Skeletal muscle tissue (tissue), 4 donors: ENCODE measurements around the gene ZNF365. TPM values are rescaled to one million over a fixed set of nuclear protein-coding genes. Genes with fewer than 3 reads are reported as not detected.
A peak's percentile ranks its signal among the peaks of the same experiment; 100 is the strongest.
"Not testable (repeated sequence)": the region's sequence is repeated elsewhere in the genome, so short reads cannot be mapped to it uniquely, and the experiment has no call there.

Experiments used
- H3K27ac ChIP-seq: one replicate; pipeline ENCODE4 v1.7.0; 2013; ENCODE audit warnings: mild to moderate bottlenecking, low read depth, low read length, inconsistent platforms
- H3K27me3 ChIP-seq, 3 donors: one replicate each; pipeline ENCODE4 v1.7.0; 2013; ENCODE audit warnings: low read length in 3 of 3; ENCODE audit not compliant: control insufficient read depth in 3 of 3, insufficient read depth in 3 of 3
- H3K36me3 ChIP-seq, 3 donors: one replicate each; pipeline ENCODE4 v1.7.0; 2013; ENCODE audit warnings: low read length in 3 of 3; ENCODE audit not compliant: control insufficient read depth in 3 of 3, insufficient read depth in 3 of 3
- H3K4me1 ChIP-seq, 3 donors: one replicate each; pipeline ENCODE4 v1.7.0; 2013; ENCODE audit warnings: low read length in 3 of 3, mild to moderate bottlenecking in 3 of 3; ENCODE audit not compliant: control insufficient read depth in 3 of 3, insufficient read depth in 3 of 3
- H3K4me3 ChIP-seq, 3 donors: one replicate each; pipeline ENCODE4 v1.7.0; 2013; ENCODE audit warnings: low read length in 3 of 3
- H3K9ac ChIP-seq, 3 donors: one replicate each; pipeline ENCODE4 v1.7.0; 2013; ENCODE audit warnings: low read length in 3 of 3, mild to moderate bottlenecking in 3 of 3, moderate library complexity in 2 of 3, low read depth in 1 of 3
- H3K9me3 ChIP-seq, 3 donors: one replicate each; pipeline ENCODE4 v1.7.0; 2013; ENCODE audit warnings: low read length in 3 of 3; ENCODE audit not compliant: control insufficient read depth in 3 of 3
- total RNA-seq: library from RNA; depleted of rRNA; stranded (reverse); fragments of >200 nt; gene quantifications from one replicate; pipeline ENCODE4 v1.2.3, GENCODE V29; 2014
- donor health status: Osteomylitis.

Gene ZNF365
- total RNA-seq, 1 donor from 2014 or later: under 0.01 TPM

DNA sequence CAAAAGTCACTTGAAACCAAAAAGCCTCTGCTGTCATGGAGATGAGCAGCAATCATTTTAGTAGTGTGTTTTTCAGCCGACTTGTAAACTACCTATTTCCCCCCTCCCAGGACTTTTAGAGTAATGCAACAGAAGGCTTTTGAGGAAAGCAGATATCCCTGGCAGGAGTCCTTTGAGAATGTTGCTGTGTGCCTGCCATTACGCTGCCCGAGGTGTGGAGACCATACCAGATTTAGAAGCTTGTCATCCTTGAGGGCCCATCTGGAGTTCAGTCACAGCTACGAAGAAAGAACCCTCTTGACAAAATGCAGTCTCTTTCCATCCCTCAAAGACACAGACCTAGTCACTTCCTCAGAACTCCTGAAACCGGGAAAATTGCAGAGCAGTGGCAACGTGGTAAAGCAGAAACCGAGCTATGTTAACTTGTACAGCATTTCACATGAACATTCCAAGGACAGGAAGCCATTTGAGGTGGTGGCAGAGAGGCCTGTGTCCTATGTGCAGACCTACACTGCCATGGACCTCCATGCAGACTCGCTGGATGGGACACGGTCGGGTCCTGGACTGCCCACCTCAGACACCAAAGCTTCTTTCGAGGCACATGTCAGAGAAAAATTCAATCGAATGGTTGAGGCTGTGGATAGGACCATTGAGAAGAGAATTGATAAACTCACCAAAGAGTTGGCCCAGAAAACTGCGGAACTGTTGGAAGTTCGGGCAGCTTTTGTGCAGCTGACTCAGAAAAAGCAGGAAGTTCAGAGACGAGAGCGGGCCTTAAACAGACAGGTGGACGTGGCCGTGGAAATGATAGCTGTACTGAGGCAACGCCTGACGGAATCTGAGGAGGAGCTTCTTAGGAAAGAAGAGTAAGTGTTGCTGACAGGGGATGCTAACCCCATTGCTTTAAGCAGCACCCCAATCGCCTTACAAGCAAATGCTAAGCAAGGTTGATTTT, 2.2 kb downstream of the ZNF365 start:
- Histone ChIP-seq H3K9me3 (no peaks in the 10 kb centered on the region), H3K27ac (no peak overlapping the region), H3K36me3 (no peaks in the 10 kb centered on the region), H3K4me3 (no peak overlapping the region), H3K27me3 (peaks cover 6 to 26% (median 20%) of the 10 kb centered on the region in 3 donors), H3K4me1 (peaks cover 0 to 6% (median 5%) of the 10 kb centered on the region in 3 donors), H3K9ac (no peak overlapping the region)

DNA sequence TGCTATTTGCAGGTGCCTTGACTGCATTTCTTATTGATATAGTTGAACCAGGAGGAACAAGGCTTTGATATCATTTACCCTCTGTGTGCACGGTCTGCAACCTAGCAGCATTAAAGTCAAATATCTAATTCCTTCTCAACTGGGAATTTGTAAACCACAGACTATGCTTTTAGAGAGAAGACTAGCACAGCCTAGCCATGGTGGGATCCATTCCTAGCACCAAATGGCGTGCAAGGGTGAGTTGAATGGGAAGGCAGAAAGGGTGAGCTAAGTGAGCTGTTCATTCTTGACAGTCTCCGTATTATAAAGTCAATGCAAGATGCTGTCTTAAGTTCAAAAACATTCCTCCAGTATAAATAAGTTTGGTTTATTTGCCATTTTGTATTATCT, 2.9 kb downstream of the ZNF365 start:
- peaks cover 0 to 6% (median 5%) of the 10 kb centered on the region in 3 donors for H3K4me1 ChIP-seq
- no peak overlapping the region for H3K27ac ChIP-seq
- H3K36me3 ChIP-seq: no peaks in the 10 kb centered on the region
- H3K9ac ChIP-seq: no peak overlapping the region
- no peaks in the 10 kb centered on the region for H3K9me3 ChIP-seq
- H3K27me3 ChIP-seq: peaks cover 6 to 26% (median 20%) of the 10 kb centered on the region in 3 donors
- H3K4me3 ChIP-seq: no peak overlapping the region

DNA sequence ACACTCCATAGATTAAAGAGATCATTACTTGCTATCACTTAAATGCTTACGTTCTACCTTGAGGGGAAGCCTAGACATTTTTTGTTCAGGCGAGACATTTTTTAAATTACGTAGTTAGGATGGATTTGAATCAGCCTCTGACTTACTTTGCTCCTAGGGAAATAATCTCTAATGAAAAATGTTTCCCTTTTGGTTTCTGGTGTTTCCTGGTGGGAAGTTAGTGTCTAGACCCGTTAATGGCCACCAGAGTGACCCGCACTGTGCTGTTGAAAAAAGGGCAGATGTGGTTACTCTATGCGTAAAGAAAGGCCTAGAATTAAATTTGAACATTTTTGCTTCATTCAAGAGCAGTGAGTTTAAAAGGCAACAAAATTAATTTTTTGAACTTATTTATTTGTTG, 3.8 kb downstream of the ZNF365 start:
- no peak overlapping the region for H3K9ac ChIP-seq
- peaks cover 0 to 6% (median 5%) of the 10 kb centered on the region in 3 donors for H3K4me1 ChIP-seq

DNA sequence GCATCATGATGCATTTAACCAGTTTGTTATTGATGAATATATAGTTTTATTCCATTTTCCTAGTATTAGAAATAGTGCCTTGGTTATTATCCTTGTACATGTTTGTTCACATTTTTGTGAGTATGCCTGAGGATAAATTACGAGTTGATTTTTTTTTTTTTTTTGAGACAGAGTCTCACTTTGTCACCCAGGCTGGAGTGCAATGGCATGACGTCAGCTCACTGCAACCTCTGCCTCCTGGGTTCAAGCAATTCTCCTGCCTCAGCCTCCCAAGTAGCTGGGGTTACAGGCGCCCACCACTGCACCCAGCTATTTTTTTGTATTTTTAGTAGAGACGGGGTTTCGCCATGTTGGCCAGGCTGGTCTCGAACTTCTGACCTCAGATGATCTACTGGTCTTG, 4.7 kb downstream of the ZNF365 start:
- not testable (repeated sequence) for H3K4me1 ChIP-seq, H3K9ac ChIP-seq, H3K36me3 ChIP-seq, H3K4me3 ChIP-seq, H3K27ac ChIP-seq, H3K9me3 ChIP-seq
- peaks cover 6 to 21% (median 18%) of the 10 kb centered on the region in 3 donors for H3K27me3 ChIP-seq

More for the DNA sequence above, 3.8 kb downstream of the ZNF365 start:
- Histone ChIP-seq H3K27ac (no peak overlapping the region), H3K4me3 (no peak overlapping the region), H3K9me3 (no peaks in the 10 kb centered on the region), H3K27me3 (peaks cover 6 to 26% (median 22%) of the 10 kb centered on the region in 3 donors), H3K36me3 (no peaks in the 10 kb centered on the region)

DNA sequence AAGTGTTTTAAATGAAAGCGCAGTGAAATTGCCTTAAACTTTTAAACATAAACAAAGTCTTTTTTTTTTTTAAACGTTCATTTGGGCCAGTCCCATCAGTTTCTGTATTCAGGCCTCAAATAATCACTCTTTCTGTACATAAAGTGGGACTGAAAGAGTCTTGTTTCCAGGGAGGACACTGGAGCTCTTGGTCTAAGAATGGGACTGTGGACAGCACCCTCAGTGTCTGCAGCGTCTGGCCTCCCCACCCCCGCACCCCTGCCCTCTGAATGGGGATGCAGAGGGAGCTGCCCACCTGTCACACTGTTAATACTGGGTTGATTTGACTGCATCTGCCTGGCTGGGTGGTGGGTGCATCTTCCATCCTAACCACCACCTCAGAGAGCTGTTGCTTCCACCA, 5.2 kb downstream of the ZNF365 start:
- Histone ChIP-seq H3K9ac (no peak overlapping the region), H3K9me3 (no peaks in the 10 kb centered on the region), H3K36me3 (no peaks in the 10 kb centered on the region), H3K27ac (no peak overlapping the region), H3K4me3 (no peak overlapping the region), H3K27me3 (peaks cover 6 to 20% (median 13%) of the 10 kb centered on the region in 3 donors), H3K4me1 (peaks cover 0 to 2% (median 0%) of the 10 kb centered on the region in 3 donors)

DNA sequence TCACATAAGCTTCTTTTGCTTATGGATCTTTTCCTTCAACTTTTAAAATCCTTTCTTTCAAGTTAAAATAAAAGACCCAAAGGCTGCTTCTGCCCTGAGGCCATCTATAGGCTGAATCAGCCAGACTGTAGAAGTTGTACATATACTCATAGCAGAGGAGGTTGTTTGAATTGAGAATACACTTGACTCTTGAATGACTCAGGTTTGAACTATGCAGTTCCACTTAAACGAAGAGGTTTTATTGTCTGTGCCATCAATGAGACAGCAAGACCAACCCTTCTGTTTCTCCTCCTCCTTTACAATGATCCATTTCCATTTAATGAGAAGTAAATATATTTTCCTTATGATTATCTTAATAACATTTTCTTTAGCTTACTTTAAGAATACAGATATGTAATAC, 5.8 kb downstream of the ZNF365 start:
- Histone ChIP-seq H3K27ac (no peak overlapping the region), H3K4me1 (no peaks in the 10 kb centered on the region), H3K27me3 (peaks cover under 1 to 16% (median 8%) of the 10 kb centered on the region in 3 donors), H3K9ac (no peak overlapping the region), H3K9me3 (no peaks in the 10 kb centered on the region), H3K4me3 (no peak overlapping the region), H3K36me3 (no peaks in the 10 kb centered on the region)

DNA sequence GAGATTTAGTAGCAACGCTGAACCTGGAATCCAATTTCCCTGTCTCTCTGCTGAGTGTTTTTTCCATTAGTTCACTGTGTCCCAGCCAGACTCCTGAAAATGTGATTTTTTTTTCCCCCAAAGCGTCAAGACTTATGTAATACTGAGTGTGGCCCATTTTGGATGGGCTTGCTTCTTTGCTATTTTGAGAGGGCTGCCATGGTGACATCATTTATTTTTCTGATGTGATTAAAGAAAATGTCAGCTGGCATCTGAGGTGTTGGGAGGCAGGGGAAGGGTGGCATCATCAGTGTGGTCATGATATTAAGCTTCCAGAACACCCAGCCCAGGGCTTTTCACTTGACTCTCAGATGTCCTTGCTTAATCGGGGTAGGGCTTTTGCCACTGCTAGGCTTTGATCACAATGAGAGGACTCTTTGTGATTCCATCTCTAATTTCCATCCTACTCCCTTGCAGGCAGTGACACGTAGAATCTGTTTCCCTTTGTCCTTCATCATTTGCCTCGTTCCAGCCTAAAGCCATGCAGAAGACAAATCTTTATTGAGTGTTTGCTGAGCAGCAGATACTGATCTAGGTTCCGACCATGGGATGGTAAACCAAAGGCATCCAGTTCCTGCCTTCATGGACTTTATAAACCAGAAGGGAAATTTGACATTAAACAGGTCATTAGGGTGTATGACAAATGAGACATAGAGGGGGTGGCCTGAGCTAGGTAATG, 7.4 kb downstream of the ZNF365 start:
- Histone ChIP-seq H3K27ac (peak overlapping the region; percentile 2), H3K36me3 (no peaks in the 10 kb centered on the region), H3K27me3 (peaks cover 0 to 2% (median 2%) of the 10 kb centered on the region in 3 donors), H3K9ac (no peak overlapping the region), H3K4me1 (no peaks in the 10 kb centered on the region), H3K4me3 (no peak overlapping the region), H3K9me3 (no peaks in the 10 kb centered on the region)

DNA sequence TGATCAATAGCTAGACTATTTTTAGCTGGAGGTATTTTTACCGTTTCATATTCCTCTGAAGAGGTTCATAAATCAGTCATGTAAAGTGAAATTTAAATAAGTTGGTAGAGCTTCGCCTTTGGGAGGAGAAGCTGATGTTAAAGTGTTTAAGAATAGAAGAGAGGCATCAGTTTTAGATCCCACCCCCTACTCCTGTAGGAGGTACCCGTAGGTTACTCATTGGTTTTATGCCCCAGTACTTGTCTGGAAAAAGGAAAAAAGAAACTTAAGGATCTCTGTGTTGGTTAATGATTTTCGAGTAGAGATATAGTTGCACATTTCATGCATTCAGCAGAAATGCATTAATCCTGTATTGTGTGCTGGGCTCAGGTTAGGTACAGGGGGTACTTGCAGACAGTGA, 8.7 kb downstream of the ZNF365 start:
- H3K36me3 ChIP-seq: no peaks in the 10 kb centered on the region
- H3K9me3 ChIP-seq: no peaks in the 10 kb centered on the region
- no peaks in the 10 kb centered on the region for H3K4me1 ChIP-seq
- H3K27me3 ChIP-seq: peaks cover 0 to 2% (median 0%) of the 10 kb centered on the region in 3 donors
- H3K4me3 ChIP-seq: no peak overlapping the region
- no peak overlapping the region for H3K27ac ChIP-seq
- no peak overlapping the region for H3K9ac ChIP-seq

DNA sequence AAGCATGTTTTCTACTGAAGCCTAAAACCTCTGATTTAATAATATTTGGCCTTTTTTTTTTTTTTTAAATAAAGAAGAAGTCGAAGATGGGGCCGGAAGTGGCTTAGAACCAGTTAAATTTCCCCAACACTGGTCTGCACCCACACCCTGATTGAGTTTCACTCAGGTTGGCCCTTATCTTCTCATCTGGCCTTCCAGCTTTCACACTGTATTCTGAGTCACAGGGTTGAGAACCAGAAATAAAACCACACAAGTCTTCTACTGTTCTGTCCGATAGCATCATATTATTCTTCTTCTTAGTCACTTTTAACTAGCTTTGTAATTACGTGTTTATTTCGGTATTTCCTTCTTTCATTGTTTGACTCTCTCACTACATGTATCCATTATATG, 9.9 kb downstream of the ZNF365 start:
- peaks cover 0 to 2% (median 0%) of the 10 kb centered on the region in 3 donors for H3K27me3 ChIP-seq
- no peak overlapping the region for H3K27ac ChIP-seq
- no peak overlapping the region for H3K9ac ChIP-seq
- no peaks in the 10 kb centered on the region for H3K36me3 ChIP-seq
- H3K4me1 ChIP-seq: no peaks in the 10 kb centered on the region
- H3K9me3 ChIP-seq: no peaks in the 10 kb centered on the region
- no peak overlapping the region for H3K4me3 ChIP-seq
